Stomach smooth muscle (tissue), 2 donors: Measurements from ENCODE around the gene ZMYND19.

Experiments used
- H3K27ac ChIP-seq: one replicate; pipeline ENCODE4 v1.7.0; 2013; ENCODE audit warnings: mild to moderate bottlenecking, low read length, inconsistent platforms
- H3K27me3 ChIP-seq, 2 donors: one replicate each; pipeline ENCODE4 v1.7.0; 2013; ENCODE audit warnings: low read length in 2 of 2; ENCODE audit not compliant: insufficient read depth in 2 of 2, control insufficient read depth in 1 of 2
- H3K36me3 ChIP-seq, 2 donors: one replicate each; pipeline ENCODE4 v1.7.0; 2013; ENCODE audit warnings: low read length in 2 of 2; ENCODE audit not compliant: control insufficient read depth in 2 of 2, insufficient read depth in 2 of 2
- H3K4me1 ChIP-seq: one replicate; pipeline ENCODE4 v1.7.0; 2013; ENCODE audit warnings: low read length; ENCODE audit not compliant: control insufficient read depth, insufficient read depth
- H3K4me3 ChIP-seq, 2 donors: one replicate each; pipeline ENCODE4 v1.7.0; 2013; ENCODE audit warnings: low read length in 2 of 2
- H3K9ac ChIP-seq, 2 donors: one replicate each; pipeline ENCODE4 v1.7.0; 2013; ENCODE audit warnings: low read length in 2 of 2, mild to moderate bottlenecking in 1 of 2
- H3K9me3 ChIP-seq, 2 donors: one replicate each; pipeline ENCODE4 v1.7.0; 2013; ENCODE audit warnings: low read length in 2 of 2; ENCODE audit not compliant: control insufficient read depth in 2 of 2
- donor health status: healthy.
- donor health status: Pancreatic carcinoma.

Gene ZMYND19

GRCh38 chr9:137613738-137614523 is 23.6 kb upstream of the ZMYND19 start:
- Histone ChIP-seq H3K4me1 (peaks cover 24% of the 10 kb centered on the region), H3K4me3 (no peak overlapping the region), H3K9ac (no peak overlapping the region), H3K9me3 (no peaks in the 10 kb centered on the region), H3K27me3 (no peaks in the 10 kb centered on the region), H3K27ac (no peak overlapping the region), H3K36me3 (peaks cover 0 to 12% of the 10 kb centered on the region in 2 donors)

GRCh38 chr9:137613259-137613658 is 22.9 kb upstream of the ZMYND19 start:
- H3K4me1 ChIP-seq, result peaks cover 24% of the 10 kb centered on the region
- H3K9ac ChIP-seq, result no peak overlapping the region
- H3K27ac ChIP-seq, result no peak overlapping the region
- H3K27me3 ChIP-seq, result no peaks in the 10 kb centered on the region
- peaks cover 0 to 12% of the 10 kb centered on the region in 2 donors for H3K36me3 ChIP-seq
- H3K9me3 ChIP-seq, result no peaks in the 10 kb centered on the region
- no peak overlapping the region for H3K4me3 ChIP-seq

DNA sequence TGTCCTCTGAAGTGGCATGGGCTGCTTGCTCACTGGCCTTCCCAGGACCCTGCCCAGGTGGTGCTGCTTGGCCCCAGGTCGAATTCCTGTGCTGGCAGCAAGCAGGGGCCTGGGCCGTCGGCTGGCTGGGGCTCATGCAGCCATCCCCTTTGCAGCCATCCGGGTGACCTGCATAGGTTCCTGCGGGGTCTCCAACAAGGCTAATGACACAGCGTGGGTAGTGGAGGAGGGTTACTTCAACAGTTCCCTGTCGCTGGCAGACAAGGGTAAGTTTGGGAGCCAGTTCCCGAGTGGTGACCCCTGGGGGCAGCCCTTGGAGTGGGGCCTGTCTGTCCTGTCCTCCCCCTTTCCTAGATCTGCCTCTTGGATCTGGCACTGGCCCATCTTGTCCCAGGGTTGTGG is 22.4 kb upstream of the ZMYND19 start:
- no peak overlapping the region for H3K27ac ChIP-seq

GRCh38 chr9:137611623-137612609 is 21.6 kb upstream of the ZMYND19 start:
- Histone ChIP-seq H3K27ac (no peak overlapping the region), H3K27me3 (no peaks in the 10 kb centered on the region), H3K4me1 (peaks cover 24% of the 10 kb centered on the region), H3K9me3 (no peaks in the 10 kb centered on the region), H3K9ac (peak overlapping the region in 1 of 2 donors; percentile 27), H3K36me3 (peaks cover 0 to 12% of the 10 kb centered on the region in 2 donors), H3K4me3 (no peak overlapping the region)

More for the DNA sequence above, 22.4 kb upstream of the ZMYND19 start:
- no peaks in the 10 kb centered on the region for H3K27me3 ChIP-seq
- H3K4me1 ChIP-seq, result peaks cover 20% of the 10 kb centered on the region
- H3K9ac ChIP-seq, result no peak overlapping the region
- H3K9me3 ChIP-seq, result no peaks in the 10 kb centered on the region
- H3K36me3 ChIP-seq, result peaks cover 0 to 12% of the 10 kb centered on the region in 2 donors
- no peak overlapping the region for H3K4me3 ChIP-seq

GRCh38 chr9:137610944-137611343 is 20.6 kb upstream of the ZMYND19 start:
- Histone ChIP-seq H3K9ac (no peak overlapping the region), H3K4me1 (peaks cover 34% of the 10 kb centered on the region), H3K4me3 (no peak overlapping the region), H3K36me3 (peaks cover 0 to 10% of the 10 kb centered on the region in 2 donors), H3K27me3 (no peaks in the 10 kb centered on the region), H3K27ac (no peak overlapping the region), H3K9me3 (no peaks in the 10 kb centered on the region)

- no peak overlapping the region for H3K27ac ChIP-seq
- peak overlapping the region in 1 of 2 donors; percentile 76 for H3K4me3 ChIP-seq
- H3K27me3 ChIP-seq, result no peaks in the 10 kb centered on the region
- H3K4me1 ChIP-seq, result peaks cover 35% of the 10 kb centered on the region
- no peaks in the 10 kb centered on the region for H3K9me3 ChIP-seq
- H3K36me3 ChIP-seq, result no peaks in the 10 kb centered on the region
- no peak overlapping the region for H3K9ac ChIP-seq
Measured at GRCh38 chr9:137607141-137607857, 17.0 kb upstream of the ZMYND19 start.

- peak overlapping the region; percentile 60 to 76 for H3K4me3 ChIP-seq
- no peak overlapping the region for H3K27ac ChIP-seq
- H3K36me3 ChIP-seq, result no peaks in the 10 kb centered on the region
- H3K9me3 ChIP-seq, result no peaks in the 10 kb centered on the region
- peaks cover 29% of the 10 kb centered on the region for H3K4me1 ChIP-seq
- H3K27me3 ChIP-seq, result no peaks in the 10 kb centered on the region
- peak overlapping the region; percentile 42 to 62 for H3K9ac ChIP-seq
Measured at GRCh38 chr9:137606734-137607138, 16.4 kb upstream of the ZMYND19 start.

DNA sequence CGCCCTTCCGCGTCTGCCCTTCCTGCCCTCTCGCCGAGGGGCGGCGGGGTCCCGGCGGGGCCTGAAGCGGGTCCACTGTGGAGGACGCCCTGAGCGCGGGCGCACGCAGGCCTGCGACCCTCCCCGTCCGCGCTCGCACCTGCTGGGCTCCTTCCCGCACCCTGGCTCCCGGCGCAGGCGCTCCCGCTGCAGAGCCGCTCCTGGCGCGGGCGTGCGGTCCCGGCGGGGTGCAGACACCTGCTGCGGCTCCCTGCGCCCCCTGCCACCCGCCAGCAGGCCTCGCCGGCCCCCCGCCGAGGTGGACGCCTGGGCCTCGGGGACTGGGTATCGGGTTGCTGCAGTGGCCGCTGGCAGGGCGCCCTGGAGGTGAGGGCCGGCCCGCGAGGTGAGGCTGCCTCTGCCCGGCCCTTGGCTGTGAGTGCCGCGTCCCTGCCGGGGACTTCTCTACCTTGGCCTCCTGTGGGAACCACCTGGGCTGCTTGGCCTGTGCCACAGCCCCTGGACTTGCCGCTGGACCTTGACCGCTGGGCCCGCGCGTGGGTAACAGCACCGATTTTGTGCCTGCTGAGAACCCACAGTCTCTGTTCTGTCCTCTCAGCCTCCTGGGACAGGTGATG is 15.8 kb upstream of the ZMYND19 start:
- H3K4me3 ChIP-seq, result peak overlapping the region; percentile 60 to 76
- peak overlapping the region; percentile 62 to 65 for H3K9ac ChIP-seq
- peaks cover 25% of the 10 kb centered on the region for H3K4me1 ChIP-seq

DNA sequence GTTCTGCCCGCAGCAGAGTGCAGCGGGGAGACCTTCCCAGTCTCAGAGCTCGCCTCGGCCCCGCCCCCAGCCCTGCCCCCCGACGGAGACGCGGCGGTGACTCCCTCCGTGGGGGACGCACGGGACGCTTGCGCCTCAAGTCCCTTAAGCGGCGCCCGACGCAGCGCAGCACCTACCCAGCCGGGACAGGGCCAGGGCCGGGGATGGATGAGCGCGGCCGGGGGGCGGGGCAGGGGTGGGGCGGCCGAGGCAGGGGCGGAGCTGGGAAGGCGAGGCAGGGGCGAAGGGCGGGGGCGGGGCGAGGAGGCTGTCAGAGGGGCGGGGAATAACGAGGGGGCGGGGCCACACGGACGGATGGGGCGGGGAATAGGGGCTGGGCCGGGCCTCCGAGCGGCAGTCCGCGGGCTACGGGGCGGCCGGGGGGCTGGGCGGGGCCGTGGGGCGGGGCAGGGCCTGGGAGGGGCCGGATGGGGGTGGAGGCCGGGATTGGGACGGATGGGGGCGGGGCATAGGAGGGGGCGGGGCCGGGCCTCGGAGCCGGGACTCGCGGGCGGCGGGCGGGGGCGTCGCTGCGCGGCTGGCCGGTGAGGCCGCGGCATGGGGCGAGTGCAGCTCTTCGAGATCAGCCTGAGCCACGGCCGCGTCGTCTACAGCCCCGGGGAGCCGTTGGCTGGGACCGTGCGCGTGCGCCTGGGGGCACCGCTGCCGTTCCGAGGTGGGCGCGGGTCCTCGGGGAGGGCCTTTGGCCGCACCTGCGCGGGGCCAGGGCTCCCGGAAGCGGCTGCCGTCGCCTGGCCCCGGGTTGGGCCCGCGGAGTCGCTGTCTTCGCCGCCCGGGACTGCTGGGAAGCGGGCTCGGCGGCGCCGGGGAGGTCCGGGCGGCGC is 15.1 kb upstream of the ZMYND19 start, which contains the start of gene ARRDC1:
Gene ARRDC1, plus strand, starts transcription at position 566 of the 884 bp plus-strand sequence. Its CDS starts 32 bp downstream, at position 598.
- Histone ChIP-seq H3K27ac (no peak within 1 kb of the TSS), H3K36me3 (no peaks in the 10 kb centered on the region), H3K9me3 (no peaks in the 10 kb centered on the region), H3K4me3 (peak within 1 kb of the TSS; percentile 60 to 76), H3K27me3 (no peaks in the 10 kb centered on the region), H3K9ac (peak within 1 kb of the TSS; percentile 62 to 65), H3K4me1 (peaks cover 25% of the 10 kb centered on the region)

More for the DNA sequence above, 15.8 kb upstream of the ZMYND19 start:
- H3K36me3 ChIP-seq, result no peaks in the 10 kb centered on the region
- H3K9me3 ChIP-seq, result no peaks in the 10 kb centered on the region
- no peak overlapping the region for H3K27ac ChIP-seq
- no peaks in the 10 kb centered on the region for H3K27me3 ChIP-seq
